ENCODE results near the gene ZBED3.

DNA sequence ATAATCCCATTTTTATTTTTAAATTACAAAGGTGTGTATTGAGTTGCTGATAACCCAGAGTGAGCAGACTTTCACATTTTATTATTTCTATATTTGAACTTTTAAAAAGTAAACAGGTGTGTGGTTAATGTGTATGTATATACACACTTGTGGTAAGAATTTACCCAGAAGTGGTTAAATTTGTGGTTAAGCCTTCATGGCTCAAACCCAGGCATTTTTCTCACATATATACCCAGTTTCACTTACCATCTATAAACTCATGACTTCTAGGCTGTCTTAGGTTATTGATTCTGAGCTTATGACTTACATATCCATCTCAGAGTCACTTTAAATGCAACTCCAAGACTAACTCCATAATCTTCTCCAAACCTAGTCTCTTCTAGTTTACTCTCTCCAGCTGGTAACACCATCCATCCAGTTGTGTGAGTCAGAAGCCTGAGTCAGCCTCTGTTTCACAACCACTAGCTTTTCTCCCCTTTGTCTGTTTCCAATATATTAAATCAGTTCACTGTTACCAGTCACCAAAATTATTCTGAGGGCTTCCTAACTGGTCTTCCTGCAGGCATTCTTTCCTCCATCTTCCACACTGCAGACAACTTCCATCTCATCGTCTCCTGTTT is 20.2 kb downstream of the ZBED3 start:
- TF ChIP-seq EZH2 (IDR thresholded peaks at IDR 0.05; ENCODE audit: borderline replicate concordance, insufficient read depth, low read length, poor library complexity, severe bottlenecking) = no peak
- TF ChIP-seq, protein P1, sequence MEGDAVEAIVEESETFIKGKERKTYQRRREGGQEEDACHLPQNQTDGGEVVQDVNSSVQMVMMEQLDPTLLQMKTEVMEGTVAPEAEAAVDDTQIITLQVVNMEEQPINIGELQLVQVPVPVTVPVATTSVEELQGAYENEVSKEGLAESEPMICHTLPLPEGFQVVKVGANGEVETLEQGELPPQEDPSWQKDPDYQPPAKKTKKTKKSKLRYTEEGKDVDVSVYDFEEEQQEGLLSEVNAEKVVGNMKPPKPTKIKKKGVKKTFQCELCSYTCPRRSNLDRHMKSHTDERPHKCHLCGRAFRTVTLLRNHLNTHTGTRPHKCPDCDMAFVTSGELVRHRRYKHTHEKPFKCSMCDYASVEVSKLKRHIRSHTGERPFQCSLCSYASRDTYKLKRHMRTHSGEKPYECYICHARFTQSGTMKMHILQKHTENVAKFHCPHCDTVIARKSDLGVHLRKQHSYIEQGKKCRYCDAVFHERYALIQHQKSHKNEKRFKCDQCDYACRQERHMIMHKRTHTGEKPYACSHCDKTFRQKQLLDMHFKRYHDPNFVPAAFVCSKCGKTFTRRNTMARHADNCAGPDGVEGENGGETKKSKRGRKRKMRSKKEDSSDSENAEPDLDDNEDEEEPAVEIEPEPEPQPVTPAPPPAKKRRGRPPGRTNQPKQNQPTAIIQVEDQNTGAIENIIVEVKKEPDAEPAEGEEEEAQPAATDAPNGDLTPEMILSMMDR (IDR thresholded peaks at IDR 0.05; ENCODE audit: poor library complexity, severe bottlenecking) = no peak
- no peak for TF ChIP-seq EP300 (conservative IDR thresholded peaks at IDR 0.05; ENCODE audit: poor library complexity, severe bottlenecking)
